HG03025 (cell line): ENCODE data around the gene GBX2.
"Not testable (repeated sequence)": the region's sequence is repeated elsewhere in the genome, so short reads cannot be mapped to it uniquely, and the experiment has no call there.

ENCODE experiments used
- ATAC-seq: cut with Tn5 transposase; IDR thresholded peaks from one replicate; pipeline ENCODE4 v1.9.1; 2021; ENCODE audit warnings: mild to moderate bottlenecking, moderate library complexity; ENCODE audit not compliant: unreplicated experiment, low FRiP score

GBX2 gene

DNA sequence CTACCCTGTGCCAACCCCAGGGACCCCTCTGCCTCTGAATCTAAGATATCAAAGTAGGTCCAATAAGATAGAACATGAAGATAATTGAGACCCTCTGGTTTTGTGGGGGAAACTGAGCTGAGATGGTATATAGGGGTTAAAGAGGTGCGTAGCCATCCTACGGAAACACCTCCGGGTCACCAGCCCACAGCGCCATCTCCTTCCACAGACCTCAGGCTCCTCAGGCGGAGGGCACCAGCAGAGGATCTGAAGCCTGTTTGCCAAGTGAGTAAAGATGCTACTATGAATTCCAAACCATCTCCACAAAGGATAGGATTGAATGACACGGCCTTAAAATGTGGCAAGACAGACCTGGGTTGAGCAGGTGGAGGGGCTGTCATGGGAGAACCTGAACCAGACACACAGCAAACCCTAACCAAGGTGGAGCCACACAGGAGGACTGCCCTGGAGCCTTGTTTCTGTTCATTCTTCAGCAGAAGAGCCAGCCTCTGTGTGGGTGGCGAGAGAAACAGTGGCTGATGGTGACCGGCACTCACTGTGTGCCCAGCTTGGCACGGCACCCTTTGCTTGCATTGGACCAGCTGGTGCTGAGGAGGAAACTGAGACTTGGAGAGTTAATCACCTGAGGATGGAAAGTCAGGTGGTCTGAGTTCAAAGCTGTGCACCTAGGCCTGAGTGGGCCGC lies 10.2 kb downstream of the GBX2 start:
- no peak for ATAC-seq

DNA sequence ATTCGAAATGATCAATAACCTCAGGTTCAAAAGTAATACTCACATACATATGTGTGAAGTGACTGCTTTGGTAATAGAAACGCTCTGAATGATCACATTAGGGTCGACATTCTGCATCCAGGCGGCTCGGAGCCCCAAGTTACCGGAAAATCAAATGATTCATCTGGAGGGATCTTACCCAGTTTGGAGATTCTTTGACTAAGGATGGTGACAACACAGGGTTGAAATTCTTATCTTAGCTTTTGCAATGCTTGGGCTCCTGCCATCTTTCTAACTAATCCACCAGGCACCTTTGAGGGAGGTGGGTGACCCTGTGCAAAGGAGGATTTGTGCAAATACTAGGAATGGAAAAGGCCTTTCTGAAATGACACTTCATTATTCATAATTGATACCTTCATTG lies 10.8 kb downstream of the GBX2 start:
- ATAC-seq: no peak

- ATAC-seq: no peak
These were observed 11.4 kb downstream of the GBX2 start for GRCh38 chr2:236156860-236157194.

DNA sequence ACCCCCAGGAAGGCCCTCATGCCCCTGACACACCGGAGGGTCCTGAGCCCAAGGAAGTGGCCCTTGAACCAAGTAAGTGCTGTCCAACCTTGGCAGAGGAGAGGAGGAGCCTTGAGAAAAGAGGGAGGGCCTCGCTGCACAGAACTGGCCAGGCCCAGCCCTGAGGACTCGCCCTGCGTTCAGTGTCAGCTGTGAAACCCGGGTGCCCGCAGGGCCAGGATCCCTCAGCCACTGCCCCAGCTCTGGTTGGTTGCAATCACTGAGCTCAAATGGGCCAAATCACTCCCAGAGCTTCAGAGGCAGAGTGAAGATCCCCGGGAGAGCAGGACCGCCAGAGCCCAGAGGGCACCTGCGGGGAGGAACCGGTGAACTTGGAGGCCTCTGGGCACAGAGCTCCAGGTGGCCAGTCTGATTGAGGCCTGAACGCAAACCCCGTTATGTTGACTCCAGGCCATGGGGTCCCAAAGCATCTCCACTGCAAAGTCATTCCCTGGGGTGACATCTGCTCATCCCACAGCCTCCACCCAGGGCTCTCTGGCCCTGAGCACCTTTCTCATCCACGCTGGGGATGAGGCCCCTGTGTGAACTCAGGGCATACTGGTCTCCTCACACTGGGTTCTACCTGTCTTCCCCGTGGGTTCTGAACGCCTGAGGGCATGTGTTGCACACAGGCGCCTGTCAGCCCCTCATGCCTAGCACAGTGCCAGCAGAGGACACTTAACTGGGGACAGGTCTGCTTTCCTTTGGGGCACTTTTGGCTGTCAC lies 11.9 kb downstream of the GBX2 start:
- ATAC-seq: no peak

GRCh38 chr2:236155406-236155805 lies 12.8 kb downstream of the GBX2 start:
- no peak for ATAC-seq

- ATAC-seq: no peak
These were observed 21.8 kb downstream of the GBX2 start for GRCh38 chr2:236146436-236146835.

GRCh38 chr2:236143811-236144210 lies 24.4 kb downstream of the GBX2 start:
- no peak for ATAC-seq

DNA sequence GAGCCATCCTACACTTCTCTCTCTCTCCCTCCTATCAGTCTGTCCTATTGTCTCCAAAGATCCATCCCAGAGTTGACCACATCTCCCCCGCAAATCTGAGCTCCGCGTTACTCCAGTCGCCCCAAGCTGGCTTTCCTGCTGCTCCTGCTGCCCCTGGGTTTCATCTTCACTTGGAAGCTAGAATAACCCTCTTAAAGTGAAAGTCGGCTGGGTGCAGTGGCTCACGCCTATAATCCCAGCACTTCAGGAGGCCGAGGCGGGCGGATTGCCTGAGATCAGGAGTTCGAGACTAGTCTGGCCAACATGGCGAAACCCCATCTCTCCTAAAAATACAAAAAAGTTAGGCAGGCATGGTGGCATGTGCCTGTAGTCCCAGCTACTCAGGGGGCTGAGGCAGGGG lies 26.6 kb downstream of the GBX2 start:
- ATAC-seq: not testable (repeated sequence)

GRCh38 chr2:236137066-236137465 lies 31.1 kb downstream of the GBX2 start:
- ATAC-seq: no peak

GRCh38 chr2:236136538-236136937 lies 31.6 kb downstream of the GBX2 start:
- no peak for ATAC-seq

DNA sequence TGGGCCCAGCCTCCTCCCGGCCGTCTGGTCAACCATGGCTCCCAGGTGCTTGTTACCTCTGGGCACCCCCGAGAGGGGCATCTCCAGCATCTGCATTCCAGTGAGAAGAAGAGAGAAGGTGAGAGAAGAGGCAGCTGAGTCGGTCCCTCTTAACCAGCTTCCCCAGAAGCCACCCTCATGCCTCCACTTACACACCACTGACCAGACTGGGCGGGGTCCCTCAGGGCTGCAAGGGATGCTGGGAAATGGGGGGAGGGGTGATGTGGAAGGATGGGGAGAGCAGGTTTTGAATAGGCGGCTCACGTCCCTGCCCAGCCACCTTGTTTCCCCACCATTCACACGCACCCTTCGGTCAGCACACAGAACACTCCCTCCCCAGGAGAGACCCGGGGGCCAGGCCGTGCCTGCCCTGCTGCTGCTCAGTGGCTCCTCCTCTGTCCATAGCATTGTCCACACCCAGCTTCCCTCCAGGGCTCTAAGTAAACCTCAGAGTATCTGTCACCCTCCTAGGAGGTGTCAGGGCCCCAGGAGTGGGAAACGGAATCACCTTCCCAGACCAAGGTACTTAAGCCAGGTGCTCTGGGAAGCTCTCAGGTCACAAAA lies 34.7 kb downstream of the GBX2 start:
- ATAC-seq: no peak

- no peak for ATAC-seq
These were observed 37.0 kb downstream of the GBX2 start for GRCh38 chr2:236131073-236131692.

GRCh38 chr2:236130349-236130998 lies 37.7 kb downstream of the GBX2 start:
- ATAC-seq: no peak

DNA sequence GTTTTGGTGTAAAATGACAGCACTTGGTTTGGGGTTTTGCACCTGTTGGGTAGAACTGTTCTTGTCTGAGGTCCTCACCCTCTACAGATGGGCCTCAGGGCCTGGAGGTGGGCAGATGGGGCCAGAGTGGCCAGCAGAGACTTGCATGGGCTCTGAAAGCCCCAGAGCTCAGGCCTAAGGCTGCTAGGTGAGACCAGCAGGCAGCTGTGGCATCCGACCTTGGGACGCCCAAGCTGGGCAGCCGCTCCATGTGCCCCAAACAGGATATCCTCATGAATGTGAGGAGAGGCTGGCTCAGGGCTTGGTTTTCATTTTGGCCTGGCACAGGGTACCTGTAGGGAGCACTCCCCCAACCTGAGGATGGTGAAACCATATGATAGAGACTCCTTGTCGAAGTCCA lies 38.3 kb downstream of the GBX2 start:
- no peak for ATAC-seq

DNA sequence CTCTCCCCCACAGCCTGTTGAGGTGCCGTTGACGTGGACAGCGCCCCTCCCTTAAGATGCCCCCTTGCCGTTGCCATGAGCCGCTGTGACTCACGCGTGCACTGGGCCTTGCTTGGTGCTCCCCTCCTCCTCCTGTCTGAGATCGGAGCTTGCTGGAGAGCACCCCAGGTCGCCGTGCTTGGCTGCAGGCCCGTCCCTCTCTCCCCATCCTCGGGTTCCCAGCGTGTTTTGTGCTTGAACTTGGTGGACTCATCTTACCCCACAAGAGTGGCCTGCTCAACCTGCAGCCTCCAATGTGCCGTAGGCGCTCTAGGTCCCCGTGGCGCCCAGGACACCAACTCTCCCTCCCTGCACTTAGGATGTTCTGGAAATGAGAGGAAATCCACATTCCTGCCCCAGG lies 39.9 kb downstream of the GBX2 start:
- ATAC-seq: no peak

DNA sequence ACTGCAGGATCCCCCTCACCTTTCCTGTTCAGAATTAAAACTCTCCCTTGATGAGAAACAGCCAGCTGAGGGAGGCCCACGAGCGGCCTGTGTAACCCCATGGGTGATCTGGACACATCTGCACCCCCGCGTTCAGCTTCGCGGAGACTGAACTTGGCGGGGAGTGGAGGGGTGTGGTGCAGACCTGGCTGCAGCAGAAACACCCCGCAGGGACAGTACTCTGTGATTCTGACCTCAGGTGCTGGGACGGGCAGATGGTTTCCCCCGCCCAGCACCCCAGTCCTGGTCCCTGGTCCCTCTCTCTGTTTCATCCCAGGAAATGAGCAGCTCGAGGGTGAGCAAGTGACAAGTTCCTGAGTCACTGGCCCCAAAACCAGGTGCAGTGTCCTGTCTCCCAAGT lies 41.2 kb downstream of the GBX2 start:
- ATAC-seq: no peak

DNA sequence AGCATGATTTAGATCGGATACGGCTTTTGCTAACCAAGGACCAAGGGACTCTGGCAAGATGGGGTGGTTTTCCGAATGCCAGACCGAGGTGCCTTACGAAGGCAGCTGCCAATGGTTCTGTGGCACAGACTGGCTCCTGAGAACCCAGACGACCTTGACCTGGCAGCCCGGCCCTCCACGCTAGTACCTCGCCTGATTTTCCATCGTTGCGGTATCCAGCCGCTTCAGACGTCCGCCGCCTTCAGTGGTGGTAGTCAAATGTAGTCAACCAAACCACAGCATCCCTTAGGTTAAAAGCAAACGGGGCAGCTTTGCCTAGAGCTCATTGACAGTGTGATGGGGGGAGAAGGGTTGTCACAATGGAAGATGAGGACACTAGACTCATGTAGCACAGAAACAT lies 42.6 kb downstream of the GBX2 start:
- ATAC-seq: no peak

DNA sequence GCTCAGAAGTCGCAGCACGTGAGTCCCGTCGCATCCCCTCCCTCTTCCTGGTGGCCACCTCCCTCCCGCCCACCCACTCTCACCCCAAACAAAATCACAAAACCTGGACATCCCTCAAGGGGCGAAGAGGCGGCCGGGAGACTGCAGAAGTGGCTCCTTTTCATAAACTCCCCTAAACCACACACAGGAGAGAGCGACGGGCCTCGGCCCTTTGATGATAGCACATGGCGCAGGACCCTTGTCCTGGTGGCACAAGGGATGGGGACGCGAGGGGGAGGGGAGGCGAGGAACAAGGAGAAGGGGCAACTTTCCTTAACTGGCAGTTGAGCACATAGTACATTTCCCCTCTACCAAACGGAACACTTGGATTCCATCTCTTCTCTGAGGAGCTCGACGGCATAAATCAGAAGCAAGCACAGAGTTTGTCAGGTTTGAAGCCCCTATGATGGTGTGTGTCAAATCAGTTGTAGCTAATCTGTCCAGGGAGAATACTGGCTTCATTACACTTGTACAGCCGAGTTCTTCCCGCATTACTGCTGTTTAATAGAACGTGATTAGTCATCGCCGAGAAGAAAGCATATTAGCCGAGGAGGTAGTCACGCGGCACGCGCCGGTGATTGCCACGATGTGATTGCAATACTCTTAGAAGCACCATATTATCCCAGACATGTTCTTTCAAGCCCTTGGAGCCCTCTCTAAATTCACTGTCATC lies 43.8 kb downstream of the GBX2 start:
- no peak for ATAC-seq

DNA sequence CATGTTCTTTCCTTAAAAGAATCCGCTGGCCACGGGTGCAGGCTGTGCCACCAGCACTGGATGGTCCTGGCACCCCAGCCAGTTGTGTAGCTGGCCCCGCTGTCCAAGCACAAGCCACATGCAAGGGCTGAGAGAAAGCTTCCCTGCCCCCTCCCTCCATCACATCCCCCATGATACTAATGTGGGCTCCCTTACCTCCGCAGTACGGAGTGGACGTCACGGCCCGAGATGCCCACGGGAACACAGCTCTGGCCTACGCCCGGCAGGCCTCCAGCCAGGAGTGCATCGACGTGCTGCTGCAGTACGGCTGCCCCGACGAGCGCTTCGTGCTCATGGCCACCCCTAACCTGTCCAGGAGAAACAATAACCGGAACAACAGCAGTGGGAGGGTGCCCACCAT lies 44.5 kb downstream of the GBX2 start:
- no peak for ATAC-seq

- no peak for ATAC-seq
These were observed 46.0 kb downstream of the GBX2 start for GRCh38 chr2:236122236-236122635.
